ENCODE results near the gene STX2.
A peak's percentile ranks its signal among the peaks of the same experiment; 100 is the strongest.
"Not testable (repeated sequence)": the region's sequence is repeated elsewhere in the genome, so short reads cannot be mapped to it uniquely, and the experiment has no call there.

STX2 gene

DNA sequence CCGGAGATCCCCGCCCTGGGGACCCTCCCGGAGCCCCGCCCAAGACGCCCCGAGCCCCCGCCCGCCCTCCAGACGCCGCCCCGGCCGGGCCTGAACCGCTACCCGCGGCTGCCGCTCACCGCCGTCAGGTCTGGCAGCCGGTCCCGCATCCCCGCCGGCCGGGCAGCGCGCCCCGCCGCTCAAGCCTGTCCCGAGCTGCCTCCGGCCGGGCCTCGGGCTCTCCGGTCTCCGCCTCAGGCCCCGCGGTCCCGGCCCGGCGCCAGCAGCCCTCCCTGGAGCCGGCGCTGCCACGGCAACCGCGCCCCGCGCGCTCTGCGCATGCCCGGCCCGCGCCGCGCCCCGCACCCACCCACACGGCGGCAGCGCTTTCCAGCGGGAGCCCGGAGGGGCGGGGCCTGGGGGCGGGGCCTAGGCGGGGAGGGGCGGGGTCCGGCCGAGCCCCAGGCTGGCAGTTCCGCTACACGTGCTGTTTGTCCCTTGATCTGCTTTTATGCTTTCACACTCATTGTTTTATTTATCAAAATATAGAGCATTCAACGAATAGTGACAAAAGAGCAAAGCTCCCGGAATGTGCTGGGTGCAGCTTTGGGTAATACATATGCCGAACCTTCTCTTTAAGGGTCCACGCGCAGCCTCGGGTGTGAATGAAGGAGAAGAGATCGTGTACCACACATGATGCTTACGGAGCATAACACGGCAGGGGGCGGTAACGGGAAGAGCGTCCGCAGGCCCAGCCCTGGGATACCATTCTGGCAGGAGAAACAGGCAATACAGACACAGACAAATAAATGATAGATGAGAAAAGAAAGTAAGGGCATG is at the start of gene STX2:
TSS of gene STX2 (minus strand) at position 300 of the 819 bp plus-strand sequence. CDS start at position 149, 151 bp downstream.
- TF ChIP-seq, protein P1, sequence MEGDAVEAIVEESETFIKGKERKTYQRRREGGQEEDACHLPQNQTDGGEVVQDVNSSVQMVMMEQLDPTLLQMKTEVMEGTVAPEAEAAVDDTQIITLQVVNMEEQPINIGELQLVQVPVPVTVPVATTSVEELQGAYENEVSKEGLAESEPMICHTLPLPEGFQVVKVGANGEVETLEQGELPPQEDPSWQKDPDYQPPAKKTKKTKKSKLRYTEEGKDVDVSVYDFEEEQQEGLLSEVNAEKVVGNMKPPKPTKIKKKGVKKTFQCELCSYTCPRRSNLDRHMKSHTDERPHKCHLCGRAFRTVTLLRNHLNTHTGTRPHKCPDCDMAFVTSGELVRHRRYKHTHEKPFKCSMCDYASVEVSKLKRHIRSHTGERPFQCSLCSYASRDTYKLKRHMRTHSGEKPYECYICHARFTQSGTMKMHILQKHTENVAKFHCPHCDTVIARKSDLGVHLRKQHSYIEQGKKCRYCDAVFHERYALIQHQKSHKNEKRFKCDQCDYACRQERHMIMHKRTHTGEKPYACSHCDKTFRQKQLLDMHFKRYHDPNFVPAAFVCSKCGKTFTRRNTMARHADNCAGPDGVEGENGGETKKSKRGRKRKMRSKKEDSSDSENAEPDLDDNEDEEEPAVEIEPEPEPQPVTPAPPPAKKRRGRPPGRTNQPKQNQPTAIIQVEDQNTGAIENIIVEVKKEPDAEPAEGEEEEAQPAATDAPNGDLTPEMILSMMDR (IDR thresholded peaks at IDR 0.05; ENCODE audit: control insufficient read depth, extremely low read depth, insufficient read depth): peak; percentile 32
- no peak for DNase-seq (ENCODE audit: low read depth)

DNA sequence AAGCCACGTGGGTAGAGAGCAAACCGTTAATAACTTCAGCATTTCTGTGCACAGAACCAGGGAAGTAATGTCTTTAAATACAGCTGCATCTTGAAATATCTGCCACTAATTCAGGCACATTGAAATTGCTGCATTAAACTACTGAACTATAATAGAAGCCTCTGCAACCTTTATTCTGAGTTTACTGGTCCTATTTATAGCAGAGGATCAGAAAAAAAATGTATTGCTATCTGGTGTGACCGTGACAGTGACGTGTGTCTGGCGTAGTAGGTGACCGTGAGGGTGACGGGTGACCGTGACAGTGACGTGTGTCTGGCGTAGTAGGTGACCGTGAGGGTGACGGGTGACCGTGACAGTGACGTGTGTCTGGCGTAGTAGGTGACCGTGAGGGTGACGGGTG is 48.1 kb upstream of the STX2 start:
- DNase-seq (ENCODE audit: low read depth); H3K4me3 ChIP-seq (ENCODE audit: low read depth, low read length): not testable (repeated sequence)

More for the DNA sequence above, at the start of gene STX2:
- H3K4me3 ChIP-seq (ENCODE audit: low read depth, low read length): peak within 1 kb of the TSS; percentile 62

DNA sequence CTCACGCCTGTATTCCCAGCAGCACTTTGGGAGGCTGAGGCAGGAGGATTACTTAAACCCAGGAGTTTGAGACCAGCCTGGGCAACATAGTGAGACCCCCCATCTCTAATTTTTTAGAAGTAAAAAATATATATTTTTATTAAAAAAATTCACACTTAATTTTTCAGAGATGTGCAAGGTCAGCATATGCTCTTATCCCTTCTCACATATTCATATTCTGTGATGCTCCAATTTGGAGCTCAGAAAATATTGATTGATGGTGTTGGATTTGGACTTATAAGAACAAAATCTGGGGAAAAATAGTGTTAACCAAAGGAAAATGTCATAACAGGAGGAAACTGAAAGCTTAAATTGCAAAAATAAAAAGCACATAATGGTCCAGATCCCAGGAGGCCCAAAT is 42.5 kb upstream of the STX2 start:
- no peak overlapping the region for H3K4me3 ChIP-seq (ENCODE audit: low read depth, low read length)
- TF ChIP-seq, protein P1 (IDR thresholded peaks at IDR 0.05; ENCODE audit: control insufficient read depth, extremely low read depth, insufficient read depth): no peak
- no peak for DNase-seq (ENCODE audit: low read depth)

DNA sequence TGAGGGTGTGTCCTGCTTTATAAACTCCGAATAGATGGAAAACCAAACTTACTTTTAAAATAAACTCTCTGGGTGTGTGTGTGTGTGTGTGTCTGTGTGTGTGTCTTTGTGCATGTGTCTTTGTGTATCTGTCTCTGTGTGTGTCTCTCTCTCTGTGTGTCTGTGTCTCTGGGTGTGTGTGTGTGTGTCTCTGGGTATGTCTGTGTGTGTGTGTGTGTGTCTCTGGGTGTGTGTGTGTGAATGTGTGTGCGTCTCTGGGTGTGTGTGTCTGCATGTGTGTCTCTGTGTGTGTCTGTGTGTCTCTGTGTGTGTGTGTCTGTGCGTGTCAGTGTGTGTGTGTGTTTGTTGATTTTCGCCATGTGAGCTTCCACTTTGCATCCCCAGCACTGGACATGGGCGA is 42.0 kb upstream of the STX2 start:
- DNase-seq (ENCODE audit: low read depth): no peak
- TF ChIP-seq, protein P1 (IDR thresholded peaks at IDR 0.05; ENCODE audit: control insufficient read depth, extremely low read depth, insufficient read depth): no peak
- no peak overlapping the region for H3K4me3 ChIP-seq (ENCODE audit: low read depth, low read length)

DNA sequence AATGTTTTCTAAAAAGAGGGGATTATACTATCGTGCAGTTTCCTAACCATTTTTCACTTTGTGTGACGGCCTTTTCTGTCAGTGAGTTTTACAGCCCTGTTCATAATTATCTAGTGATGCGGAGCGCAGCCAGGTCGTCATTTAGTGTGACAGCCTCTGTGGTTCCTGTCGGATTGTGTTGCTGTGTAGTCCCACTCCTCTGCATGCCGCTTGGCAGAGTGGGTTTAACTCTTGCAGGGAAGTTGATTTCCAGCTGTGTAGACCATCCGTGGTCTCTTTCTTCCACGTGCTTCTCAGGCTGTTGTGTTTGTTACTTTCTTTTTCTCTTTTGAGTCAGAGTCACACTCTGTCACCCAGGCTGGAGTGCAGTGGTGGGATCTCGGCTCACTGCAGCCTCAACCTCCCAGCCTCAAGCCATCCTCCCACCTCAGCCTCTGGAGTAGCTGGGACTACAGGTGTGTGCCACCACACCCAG is 41.4 kb upstream of the STX2 start:
- no peak for DNase-seq (ENCODE audit: low read depth)
- H3K4me3 ChIP-seq (ENCODE audit: low read depth, low read length): no peak overlapping the region
- TF ChIP-seq, protein P1 (IDR thresholded peaks at IDR 0.05; ENCODE audit: control insufficient read depth, extremely low read depth, insufficient read depth): no peak

DNA sequence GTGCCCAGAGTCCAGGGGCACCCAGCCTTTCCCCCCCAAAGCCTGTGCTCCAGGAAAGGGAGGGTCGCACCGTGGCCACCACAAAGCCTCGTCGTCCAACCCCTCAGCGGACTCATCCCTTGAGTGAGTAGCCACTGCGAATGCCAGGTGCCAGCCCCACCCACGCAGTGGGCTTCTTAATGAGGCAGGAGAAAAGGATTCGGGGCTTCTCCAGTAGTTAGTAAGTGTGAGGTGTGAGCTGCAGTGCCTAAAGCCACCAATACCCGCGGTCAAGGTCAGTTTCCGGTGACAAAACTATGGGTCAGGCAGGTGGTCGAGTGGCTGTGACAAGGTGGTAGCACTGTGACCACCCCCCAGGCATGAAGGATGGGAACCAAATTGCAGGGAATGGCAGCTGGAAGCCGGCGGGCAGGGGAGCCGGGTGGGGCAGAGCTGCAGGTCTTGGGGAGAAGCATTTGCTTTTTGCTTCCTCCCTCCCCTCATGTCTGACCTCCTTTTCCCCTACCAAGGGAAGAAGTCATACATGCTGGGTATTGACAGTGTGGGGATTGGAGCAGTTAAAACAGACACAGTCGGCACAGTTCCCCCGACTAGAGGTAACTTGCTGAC is 40.8 kb upstream of the STX2 start:
- TF ChIP-seq, protein P1 (IDR thresholded peaks at IDR 0.05; ENCODE audit: control insufficient read depth, extremely low read depth, insufficient read depth): no peak
- H3K4me3 ChIP-seq (ENCODE audit: low read depth, low read length): no peak overlapping the region
- DNase-seq (ENCODE audit: low read depth): no peak

DNA sequence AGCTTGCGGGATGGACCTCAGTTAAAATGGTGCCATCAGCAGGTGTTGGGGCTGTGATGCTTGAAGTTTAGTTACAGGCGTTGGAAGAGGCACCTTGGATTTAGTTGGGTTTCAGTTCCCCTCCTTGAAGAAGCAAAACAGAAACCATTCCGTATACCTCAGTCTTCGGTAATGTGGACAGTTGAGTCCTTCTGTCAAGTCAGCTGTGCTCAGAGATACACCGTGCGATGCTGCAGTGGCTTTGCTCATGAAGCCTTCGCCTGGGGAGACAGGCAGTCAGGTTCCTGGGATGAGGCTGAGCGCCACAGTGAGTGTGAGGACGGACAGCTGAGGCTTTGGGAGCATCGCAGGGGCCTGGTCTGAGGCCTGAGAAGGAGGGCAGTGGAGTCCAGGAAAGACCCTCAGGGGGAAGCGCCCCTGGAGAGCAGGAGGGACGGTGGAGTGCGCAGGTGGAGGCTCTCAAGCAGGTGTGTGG is 40.2 kb upstream of the STX2 start:
- TF ChIP-seq, protein P1 (IDR thresholded peaks at IDR 0.05; ENCODE audit: control insufficient read depth, extremely low read depth, insufficient read depth): no peak
- no peak overlapping the region for H3K4me3 ChIP-seq (ENCODE audit: low read depth, low read length)
- no peak for DNase-seq (ENCODE audit: low read depth)

All from LNCaP clone FGC (cell line).